ENCODE data around the gene KIF24.
"Not testable (repeated sequence)": the region's sequence is repeated elsewhere in the genome, so short reads cannot be mapped to it uniquely, and the experiment has no call there.

Gene KIF24

DNA sequence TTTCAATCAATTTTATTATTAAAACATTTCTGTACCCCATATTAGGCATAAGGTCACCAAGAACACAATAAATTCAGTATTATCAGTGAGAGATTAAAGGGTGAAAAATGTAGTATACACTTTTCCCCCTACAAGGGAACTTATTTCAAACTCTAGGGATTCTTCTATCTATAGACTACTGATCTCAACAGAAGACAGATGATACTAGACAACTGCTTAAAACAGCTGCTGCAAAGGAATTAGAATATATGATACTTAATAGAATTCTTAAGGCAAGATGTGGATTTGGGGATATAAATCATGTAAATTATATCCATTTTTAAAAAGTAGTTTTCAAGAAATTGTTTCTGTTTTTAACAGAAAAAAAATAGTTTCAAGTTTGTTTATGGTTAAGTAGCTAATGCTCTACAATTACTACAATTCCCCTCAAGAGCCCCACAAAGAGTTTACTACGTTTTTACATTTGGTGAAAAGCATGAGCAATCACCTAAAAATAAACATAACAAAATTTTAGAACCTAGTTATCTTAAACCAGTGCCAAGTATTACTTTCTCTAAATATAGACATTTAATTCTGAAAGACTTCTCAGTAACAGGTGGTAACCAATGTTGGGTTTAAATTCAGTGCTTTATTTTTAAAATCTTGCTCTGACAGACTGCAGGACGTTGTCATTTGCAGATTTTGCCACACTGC, 6.0 kb downstream of the KIF24 start:
- TF ChIP-seq, protein P1, sequence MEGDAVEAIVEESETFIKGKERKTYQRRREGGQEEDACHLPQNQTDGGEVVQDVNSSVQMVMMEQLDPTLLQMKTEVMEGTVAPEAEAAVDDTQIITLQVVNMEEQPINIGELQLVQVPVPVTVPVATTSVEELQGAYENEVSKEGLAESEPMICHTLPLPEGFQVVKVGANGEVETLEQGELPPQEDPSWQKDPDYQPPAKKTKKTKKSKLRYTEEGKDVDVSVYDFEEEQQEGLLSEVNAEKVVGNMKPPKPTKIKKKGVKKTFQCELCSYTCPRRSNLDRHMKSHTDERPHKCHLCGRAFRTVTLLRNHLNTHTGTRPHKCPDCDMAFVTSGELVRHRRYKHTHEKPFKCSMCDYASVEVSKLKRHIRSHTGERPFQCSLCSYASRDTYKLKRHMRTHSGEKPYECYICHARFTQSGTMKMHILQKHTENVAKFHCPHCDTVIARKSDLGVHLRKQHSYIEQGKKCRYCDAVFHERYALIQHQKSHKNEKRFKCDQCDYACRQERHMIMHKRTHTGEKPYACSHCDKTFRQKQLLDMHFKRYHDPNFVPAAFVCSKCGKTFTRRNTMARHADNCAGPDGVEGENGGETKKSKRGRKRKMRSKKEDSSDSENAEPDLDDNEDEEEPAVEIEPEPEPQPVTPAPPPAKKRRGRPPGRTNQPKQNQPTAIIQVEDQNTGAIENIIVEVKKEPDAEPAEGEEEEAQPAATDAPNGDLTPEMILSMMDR (IDR thresholded peaks at IDR 0.05; ENCODE audit: control insufficient read depth, extremely low read depth, insufficient read depth): no peak
- no peak for DNase-seq (ENCODE audit: low read depth)
- H3K4me3 ChIP-seq (ENCODE audit: low read depth, low read length): no peak overlapping the region

DNA sequence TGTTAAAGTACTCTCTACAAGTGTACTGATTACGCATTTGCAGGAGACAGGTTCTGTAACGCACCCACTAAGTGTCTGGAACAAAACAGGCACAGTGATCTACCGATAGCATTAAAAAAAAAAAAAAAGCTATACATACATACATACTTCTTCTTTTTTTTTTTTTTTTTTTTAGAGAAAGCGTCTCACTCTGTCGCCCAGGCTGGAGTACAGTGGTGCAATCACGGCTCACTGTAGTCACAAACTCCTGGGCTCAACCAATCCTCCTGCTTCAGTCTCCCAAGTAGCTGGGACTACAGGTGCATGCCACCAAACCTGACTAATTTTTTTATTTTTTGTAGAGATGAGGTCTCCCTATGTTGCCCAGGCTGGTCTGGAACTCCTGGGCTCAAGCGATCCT, 7.6 kb downstream of the KIF24 start:
- TF ChIP-seq, protein P1 (IDR thresholded peaks at IDR 0.05; ENCODE audit: control insufficient read depth, extremely low read depth, insufficient read depth): no peak
- no peak overlapping the region for H3K4me3 ChIP-seq (ENCODE audit: low read depth, low read length)
- DNase-seq (ENCODE audit: low read depth): no peak

DNA sequence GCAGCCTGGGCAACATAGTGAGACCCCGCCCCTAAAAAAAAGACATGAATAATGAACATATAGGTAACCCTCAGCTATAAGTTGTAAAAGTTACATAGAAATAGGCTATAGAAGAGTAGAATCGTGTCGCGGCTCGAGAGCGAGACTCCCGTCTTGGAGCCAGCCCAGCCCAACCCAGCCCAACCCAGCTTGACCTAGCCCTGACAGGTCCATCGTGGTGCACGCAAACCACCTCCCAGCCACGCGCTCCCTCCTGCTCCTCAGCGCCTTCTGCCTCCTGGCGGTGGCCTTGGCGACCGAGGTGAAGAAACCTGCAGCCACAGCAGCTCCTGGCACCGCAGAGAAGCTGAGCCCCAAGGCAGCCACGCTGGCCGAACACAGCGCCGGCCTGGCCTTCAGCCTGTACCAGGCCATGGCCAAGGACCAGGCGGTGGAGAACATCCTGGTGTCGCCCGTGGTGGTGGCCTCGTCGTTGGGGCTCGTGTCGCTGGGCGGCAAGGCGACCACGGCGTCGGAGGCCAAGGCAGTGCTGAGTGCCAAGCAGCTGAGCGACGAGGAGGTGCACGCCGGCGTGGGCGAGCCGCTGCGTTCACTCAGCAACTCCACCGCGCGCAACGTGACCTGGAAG, 10.8 kb downstream of the KIF24 start:
- H3K4me3 ChIP-seq (ENCODE audit: low read depth, low read length): no peak overlapping the region
- TF ChIP-seq, protein P1 (IDR thresholded peaks at IDR 0.05; ENCODE audit: control insufficient read depth, extremely low read depth, insufficient read depth): no peak
- no peak for DNase-seq (ENCODE audit: low read depth)

DNA sequence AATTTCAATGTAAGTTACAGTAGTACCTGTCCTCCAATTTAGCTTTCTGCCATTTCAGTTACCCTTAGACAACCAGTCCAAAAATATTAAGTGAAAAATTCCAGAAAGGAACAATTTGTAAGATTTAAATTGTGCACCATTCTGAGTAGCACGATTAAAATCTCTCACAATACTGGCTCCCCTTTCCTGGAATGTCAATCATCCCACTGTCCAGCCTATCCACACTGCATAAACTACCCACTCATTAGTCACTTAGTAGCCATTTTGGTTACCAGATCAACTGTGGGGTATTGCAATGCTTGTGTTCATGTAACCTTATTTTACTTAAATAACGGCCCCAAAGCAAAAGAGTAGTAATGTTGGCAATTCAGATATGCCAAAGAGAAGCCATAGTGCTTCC, 11.6 kb downstream of the KIF24 start:
- no peak overlapping the region for H3K4me3 ChIP-seq (ENCODE audit: low read depth, low read length)
- DNase-seq (ENCODE audit: low read depth): no peak
- TF ChIP-seq, protein P1 (IDR thresholded peaks at IDR 0.05; ENCODE audit: control insufficient read depth, extremely low read depth, insufficient read depth): no peak

DNA sequence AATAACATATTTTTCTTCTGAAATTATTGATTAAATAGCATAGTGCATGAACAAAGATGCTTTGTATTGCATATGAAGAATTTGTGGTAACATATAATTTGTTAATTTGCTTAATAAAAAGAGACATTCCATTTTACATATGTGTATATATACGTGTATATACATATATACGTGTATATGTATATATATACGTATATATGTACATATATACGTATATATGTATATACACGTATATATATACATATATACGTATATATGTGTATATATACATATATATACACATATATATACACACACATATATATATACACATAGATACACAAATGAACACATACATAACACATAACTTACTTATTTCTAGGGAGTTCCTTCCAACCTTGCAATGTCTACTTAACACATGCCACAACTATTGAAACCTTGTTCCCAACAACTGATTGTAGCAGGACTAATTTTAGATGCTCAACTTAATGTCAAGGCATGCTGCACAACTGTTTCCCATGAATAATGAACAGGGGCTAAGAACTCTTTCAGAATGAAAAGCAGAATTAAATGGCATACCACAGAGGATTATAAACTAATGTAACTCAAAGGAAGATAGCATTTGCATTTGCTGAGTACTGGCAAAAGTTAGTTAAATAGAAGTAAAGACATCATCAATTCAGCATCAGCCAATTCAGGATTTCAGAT, 17.4 kb downstream of the KIF24 start:
- no peak overlapping the region for H3K4me3 ChIP-seq (ENCODE audit: low read depth, low read length)
- DNase-seq (ENCODE audit: low read depth): no peak
- TF ChIP-seq, protein P1 (IDR thresholded peaks at IDR 0.05; ENCODE audit: control insufficient read depth, extremely low read depth, insufficient read depth): no peak

DNA sequence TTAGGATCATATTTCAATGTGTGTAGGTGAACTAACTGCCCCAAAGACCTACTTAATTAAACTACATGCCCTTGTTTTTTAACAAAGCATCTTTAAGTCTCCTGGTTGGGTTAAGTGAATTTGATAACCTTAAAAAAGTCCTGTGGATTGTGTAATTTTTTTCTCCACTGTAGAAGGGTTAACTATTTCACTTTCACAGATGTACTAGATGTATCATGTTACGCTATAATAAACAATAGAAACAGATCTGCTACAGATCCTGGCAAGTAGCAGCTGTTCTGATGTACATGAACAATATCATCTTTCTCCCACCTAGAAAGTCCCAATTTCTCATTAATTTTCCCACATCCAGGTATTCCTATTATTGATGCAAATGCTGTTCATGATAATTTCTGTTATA, 18.9 kb downstream of the KIF24 start:
- no peak for DNase-seq (ENCODE audit: low read depth)
- TF ChIP-seq, protein P1 (IDR thresholded peaks at IDR 0.05; ENCODE audit: control insufficient read depth, extremely low read depth, insufficient read depth): no peak
- H3K4me3 ChIP-seq (ENCODE audit: low read depth, low read length): no peak overlapping the region

DNA sequence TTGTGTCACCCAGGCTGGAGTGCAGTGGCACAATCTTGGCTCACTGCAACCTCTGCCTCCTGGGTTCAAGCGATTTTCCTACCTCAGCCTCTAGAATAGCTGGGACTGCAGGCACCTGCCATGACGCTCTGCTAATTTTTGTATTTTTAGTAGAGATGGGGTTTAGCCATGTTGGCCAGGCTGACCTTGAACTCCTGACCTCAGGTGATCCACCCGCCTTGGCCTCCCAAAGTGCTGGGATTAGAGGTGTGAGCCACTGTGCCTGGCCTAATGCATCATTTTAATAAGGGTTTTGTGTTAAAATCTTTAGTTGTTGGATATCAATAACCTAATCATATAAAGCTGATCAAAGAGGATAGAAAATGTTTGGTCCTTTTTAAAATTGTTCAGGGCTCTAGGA, 20.8 kb downstream of the KIF24 start:
- DNase-seq (ENCODE audit: low read depth); H3K4me3 ChIP-seq (ENCODE audit: low read depth, low read length): not testable (repeated sequence)

DNA sequence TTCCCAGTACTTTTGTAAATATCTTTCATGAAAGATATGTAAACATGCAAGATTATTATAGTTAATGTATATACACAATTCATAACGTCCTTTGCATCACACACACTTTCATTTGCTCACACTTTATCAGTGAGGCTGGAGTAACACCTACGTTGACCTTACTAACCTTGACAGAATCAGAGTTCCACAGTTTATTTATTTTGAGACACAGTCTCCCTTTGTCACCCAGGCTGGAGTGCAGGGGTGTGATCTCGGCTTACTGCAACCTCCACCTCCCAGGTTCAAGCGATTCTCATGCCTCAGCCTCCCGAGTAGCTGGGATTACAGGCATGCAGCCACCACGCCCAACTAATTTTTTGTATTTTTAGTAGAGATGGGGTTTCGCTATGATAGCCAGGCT, 28.0 kb downstream of the KIF24 start:
- not testable (repeated sequence) for DNase-seq (ENCODE audit: low read depth); H3K4me3 ChIP-seq (ENCODE audit: low read depth, low read length)
